Mesenchymal stem cell (in vitro differentiated cells and primary cell): ENCODE data around the gene TAF10.

Experiments used
- DNase-seq: peaks from one replicate; pipeline ENCODE4 v3.0.0-alpha.2; 2013
- H2AFZ ChIP-seq: one replicate; pipeline ENCODE4 v1.6.1; 2013; ENCODE audit warnings: low read depth, mild to moderate bottlenecking, control low read depth, inconsistent platforms, low read length, moderate library complexity
- H2AK5ac ChIP-seq: 2 replicates; pipeline ENCODE4 v1.6.1; 2013; ENCODE audit warnings: low read length, moderate library complexity, mild to moderate bottlenecking, inconsistent platforms; ENCODE audit not compliant: severe bottlenecking
- H2BK120ac ChIP-seq: one replicate; pipeline ENCODE4 v1.6.1; 2013; ENCODE audit warnings: low read depth, mild to moderate bottlenecking, inconsistent platforms, low read length, moderate library complexity
- H2BK12ac ChIP-seq, 2 experiments: one replicate each; pipeline ENCODE4 v1.6.1; 2013; ENCODE audit warnings: inconsistent platforms in 2 of 2, low read length in 2 of 2, mild to moderate bottlenecking in 2 of 2, moderate library complexity in 2 of 2, control low read depth in 1 of 2
- H2BK15ac ChIP-seq: one replicate; pipeline ENCODE4 v1.6.1; 2013; ENCODE audit warnings: mild to moderate bottlenecking, low read depth, inconsistent platforms; ENCODE audit not compliant: poor library complexity, severe bottlenecking
- H2BK5ac ChIP-seq: 2 replicates; pipeline ENCODE4 v1.6.1; 2013; ENCODE audit warnings: low read depth, mild to moderate bottlenecking, low read length, control low read depth, inconsistent platforms; ENCODE audit not compliant: poor library complexity, severe bottlenecking
- H3K14ac ChIP-seq, 2 experiments: one replicate each; pipeline ENCODE4 v1.6.1; 2013; ENCODE audit warnings: inconsistent platforms in 2 of 2, low read length in 2 of 2, control low read depth in 1 of 2, mild to moderate bottlenecking in 1 of 2, moderate library complexity in 1 of 2
- H3K18ac ChIP-seq, 2 experiments: one replicate each; pipeline ENCODE4 v1.6.1; 2013; ENCODE audit warnings: inconsistent platforms in 2 of 2, low read length in 2 of 2, control low read depth in 1 of 2, low read depth in 1 of 2, mild to moderate bottlenecking in 1 of 2
- H3K23ac ChIP-seq, 2 experiments: one replicate each; pipeline ENCODE4 v1.6.1; 2013; ENCODE audit warnings: inconsistent platforms in 2 of 2, low read length in 2 of 2, mild to moderate bottlenecking in 2 of 2, moderate library complexity in 2 of 2, control low read depth in 1 of 2
- H3K27ac ChIP-seq: 2 replicates; pipeline ENCODE4 v1.5.1; 2013; ENCODE audit warnings: mild to moderate bottlenecking, moderate library complexity, low read length, control low read depth, inconsistent platforms; ENCODE audit not compliant: poor library complexity, severe bottlenecking
- H3K27me3 ChIP-seq, 2 experiments: 2 replicates each; pipeline versions ENCODE4 v1.6.1 to v1.7.0; 2013; ENCODE audit warnings: low read length in 2 of 2, mild to moderate bottlenecking in 2 of 2, moderate library complexity in 2 of 2, control low read depth in 1 of 2, inconsistent platforms in 1 of 2; ENCODE audit not compliant: control insufficient read depth in 1 of 2, insufficient read depth in 1 of 2
- H3K36me3 ChIP-seq, 2 experiments: 2 replicates each; pipeline versions ENCODE4 v1.6.1 to v1.7.0; 2013; ENCODE audit warnings: low read length in 2 of 2, control low read depth in 1 of 2, inconsistent platforms in 1 of 2, low read depth in 1 of 2, mild to moderate bottlenecking in 1 of 2; ENCODE audit not compliant: insufficient read depth in 2 of 2, control insufficient read depth in 1 of 2
- H3K4ac ChIP-seq, 2 experiments: one replicate each; pipeline ENCODE4 v1.6.1; 2013; ENCODE audit warnings: inconsistent platforms in 2 of 2, low read length in 2 of 2, mild to moderate bottlenecking in 2 of 2, moderate library complexity in 2 of 2, control low read depth in 1 of 2, low read depth in 1 of 2
- H3K4me1 ChIP-seq: 2 replicates; pipeline ENCODE4 v1.6.1; 2013; ENCODE audit warnings: low read depth, low read length, control low read depth; ENCODE audit not compliant: control insufficient read depth, insufficient read depth
- H3K4me2 ChIP-seq: 2 replicates; pipeline ENCODE4 v1.6.1; 2013; ENCODE audit warnings: low read length, mild to moderate bottlenecking, inconsistent platforms; ENCODE audit not compliant: poor library complexity, severe bottlenecking
- H3K4me3 ChIP-seq, 2 experiments: 2 replicates each; pipeline versions ENCODE4 v1.5.1 to v1.7.0; 2013; ENCODE audit warnings: low read length in 2 of 2, mild to moderate bottlenecking in 2 of 2, control low read depth in 1 of 2, low read depth in 1 of 2; ENCODE audit not compliant: insufficient read depth in 1 of 2
- H3K79me1 ChIP-seq: replicated peaks from 2 replicates; pipeline ENCODE4 v1.6.1; 2013; ENCODE audit warnings: mild to moderate bottlenecking, control low read depth, low read length, inconsistent platforms; ENCODE audit not compliant: poor library complexity, severe bottlenecking
- H3K9ac ChIP-seq: 2 replicates; pipeline ENCODE4 v1.7.0; 2013; ENCODE audit warnings: mild to moderate bottlenecking, low read length, moderate library complexity
- H3K9me3 ChIP-seq: 2 replicates; pipeline ENCODE4 v1.7.0; 2013; ENCODE audit warnings: mild to moderate bottlenecking, low read length; ENCODE audit not compliant: control insufficient read depth
- H4K8ac ChIP-seq: one replicate; pipeline ENCODE4 v1.6.1; 2013; ENCODE audit warnings: inconsistent platforms, mild to moderate bottlenecking, low read length, moderate library complexity
- H4K91ac ChIP-seq: one replicate; pipeline ENCODE4 v1.6.1; 2013; ENCODE audit warnings: mild to moderate bottlenecking, low read length, inconsistent platforms
- WGBS: methylation state at CpG from one replicate; pipeline ENCODE4 v1.1.7; 2013; ENCODE audit warnings: mixed read lengths; 5-methylcytosine and 5-hydroxymethylcytosine counted together

TAF10 gene

DNA sequence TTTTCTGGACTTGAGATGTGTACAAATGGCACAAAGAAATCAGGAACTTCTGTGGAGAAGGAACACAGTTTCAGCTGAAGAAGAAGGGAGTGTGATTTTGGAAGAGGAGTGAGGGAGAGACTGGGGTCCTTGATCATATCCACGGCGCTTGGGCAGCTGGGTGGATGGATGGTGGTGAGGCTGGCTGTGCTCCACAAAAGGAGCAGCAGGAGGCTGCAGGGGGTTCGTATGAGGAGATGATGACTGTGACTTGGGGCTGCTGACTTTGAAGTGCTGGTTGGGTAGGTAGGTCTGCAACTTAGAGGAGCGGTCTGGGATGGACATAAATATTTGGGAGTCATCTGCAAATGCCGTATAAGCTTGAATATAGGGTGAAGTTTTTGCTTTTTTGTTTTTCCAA is 44.9 kb upstream of the TAF10 start:
- no peak for DNase-seq
- H3K14ac ChIP-seq: no peak overlapping the region
- no peak overlapping the region for H3K4ac ChIP-seq

DNA sequence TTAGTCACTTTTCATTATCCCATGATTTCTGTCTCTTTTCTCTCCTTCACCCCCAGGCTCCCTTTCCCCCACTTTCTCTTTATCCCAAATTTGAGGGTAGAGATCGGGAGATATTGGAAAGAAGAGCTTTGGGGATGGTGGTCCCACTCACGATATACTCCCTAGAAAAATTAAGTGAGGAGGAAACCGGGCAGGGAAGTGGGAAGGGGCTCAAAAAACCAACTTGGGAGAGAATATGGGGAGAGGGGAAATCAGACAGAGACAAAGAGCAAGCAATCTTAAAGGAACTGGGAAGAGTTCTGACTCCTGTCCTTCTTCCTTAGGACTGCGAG is 44.5 kb upstream of the TAF10 start:
- Histone ChIP-seq H3K79me1 (no peaks in the 10 kb centered on the region), H3K27me3 (peaks cover 45 to 50% of the 10 kb centered on the region in 2 experiments), H3K36me3 (no peaks in the 10 kb centered on the region), H2AFZ (no peak overlapping the region), H3K27ac (no peak overlapping the region), H3K14ac (no peak overlapping the region), H3K9ac (no peak overlapping the region), H3K9me3 (no peaks in the 10 kb centered on the region), H2AK5ac (no peak overlapping the region), H3K4ac (no peak overlapping the region), H3K23ac (no peak overlapping the region), H2BK5ac (no peak overlapping the region), H4K8ac (no peak overlapping the region), H2BK12ac (peak overlapping the region in 1 of 2 experiments; percentile 89), H3K4me3 (no peak overlapping the region), H3K18ac (peak overlapping the region; percentile 17 to 95), H4K91ac (no peak overlapping the region), H2BK120ac (no peak overlapping the region), H3K4me1 (peaks cover 7% of the 10 kb centered on the region), H3K4me2 (no peak overlapping the region), H2BK15ac (no peak overlapping the region)
- WGBS: 55% methylated on average over 4 of the region's 4 CpGs
- DNase-seq: no peak

More for the DNA sequence above, 44.9 kb upstream of the TAF10 start:
- Histone ChIP-seq H3K4me2 (no peak overlapping the region), H3K9me3 (no peaks in the 10 kb centered on the region), H2BK5ac (no peak overlapping the region), H2BK15ac (no peak overlapping the region), H3K9ac (no peak overlapping the region), H2BK120ac (no peak overlapping the region), H3K27ac (no peak overlapping the region), H3K23ac (no peak overlapping the region), H3K79me1 (no peaks in the 10 kb centered on the region), H3K36me3 (no peaks in the 10 kb centered on the region), H4K91ac (peak overlapping the region; percentile 71), H3K18ac (no peak overlapping the region), H2AK5ac (no peak overlapping the region), H4K8ac (no peak overlapping the region), H3K4me1 (peaks cover 7% of the 10 kb centered on the region), H2AFZ (no peak overlapping the region), H3K27me3 (peaks cover 42 to 46% of the 10 kb centered on the region in 2 experiments), H3K4me3 (no peak overlapping the region), H2BK12ac (peak overlapping the region in 1 of 2 experiments; percentile 15)
- 38% methylated on average over 4 of the region's 5 CpGs for WGBS

DNA sequence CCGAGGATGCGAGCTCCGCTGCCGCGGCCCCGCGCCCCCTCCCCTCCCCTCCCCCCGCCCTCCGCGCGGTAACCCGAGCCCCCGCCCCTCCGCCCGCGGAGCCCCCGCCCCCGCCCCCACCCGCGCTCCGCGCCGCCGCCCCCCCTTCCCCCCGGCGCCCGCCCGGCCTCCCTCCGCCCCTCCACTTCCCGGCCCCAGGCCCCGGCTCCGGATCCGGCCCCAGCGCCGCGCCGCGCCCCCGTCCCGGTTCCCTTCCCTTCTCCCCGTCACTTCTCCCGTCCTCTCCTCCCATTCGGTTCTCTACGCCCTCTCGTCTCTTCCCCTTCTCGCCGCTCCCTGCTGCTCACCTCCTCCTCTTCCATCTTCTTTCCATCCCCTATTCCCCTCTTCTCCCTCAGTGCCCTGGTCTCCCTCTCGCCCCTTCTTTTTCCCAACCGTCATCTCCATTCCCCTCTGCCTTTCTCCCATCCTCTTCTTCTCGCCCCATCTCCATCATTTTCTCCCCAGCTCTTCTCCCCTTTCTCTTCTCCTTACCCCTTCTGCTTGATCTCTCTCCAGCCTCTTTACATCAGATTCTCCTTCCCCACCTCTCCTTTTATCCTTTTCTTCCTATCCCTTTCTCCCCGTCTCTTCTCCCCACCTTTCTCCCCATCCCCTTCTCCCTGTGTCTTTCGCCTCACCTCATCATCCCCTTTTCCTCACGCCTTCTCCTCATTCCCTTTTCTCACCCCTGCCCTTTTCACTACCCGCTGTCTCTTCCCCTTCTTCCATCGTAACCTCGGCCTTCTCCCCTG is 44.0 kb upstream of the TAF10 start, which contains the start of gene DCHS1:
DCHS1 (minus strand) TSS at position 20 of the 794 bp plus-strand sequence. CDS start 14,196 bp downstream, outside the sequence.
- Histone ChIP-seq H2AFZ (peak within 1 kb of the TSS; percentile 74), H2BK15ac (peak within 1 kb of the TSS; percentile 60), H4K8ac (peak within 1 kb of the TSS; percentile 78), H3K4me1 (peaks cover 7% of the 10 kb centered on the region), H3K4me2 (peak within 1 kb of the TSS; percentile 63), H3K14ac (peak within 1 kb of the TSS in 1 of 2 experiments; percentile 96), H2BK5ac (no peak within 1 kb of the TSS), H2BK12ac (peak within 1 kb of the TSS; percentile 49 to 89), H3K4me3 (peak within 1 kb of the TSS; percentile 64 to 66), H2BK120ac (peak within 1 kb of the TSS; percentile 87), H3K4ac (peak within 1 kb of the TSS; percentile 81 to 99), H3K27ac (no peak within 1 kb of the TSS), H3K36me3 (no peaks in the 10 kb centered on the region), H3K18ac (peak within 1 kb of the TSS; percentile 77 to 95), H3K79me1 (no peaks in the 10 kb centered on the region), H3K9ac (peak within 1 kb of the TSS; percentile 28), H2AK5ac (no peak within 1 kb of the TSS), H3K27me3 (peaks cover 49 to 56% of the 10 kb centered on the region in 2 experiments), H3K23ac (peak within 1 kb of the TSS in 1 of 2 experiments; percentile 83), H3K9me3 (no peaks in the 10 kb centered on the region), H4K91ac (peak within 1 kb of the TSS; percentile 93)
- WGBS: 5% methylated on average over 28 of the region's 56 CpGs
- DNase-seq: peak; percentile 26

DNA sequence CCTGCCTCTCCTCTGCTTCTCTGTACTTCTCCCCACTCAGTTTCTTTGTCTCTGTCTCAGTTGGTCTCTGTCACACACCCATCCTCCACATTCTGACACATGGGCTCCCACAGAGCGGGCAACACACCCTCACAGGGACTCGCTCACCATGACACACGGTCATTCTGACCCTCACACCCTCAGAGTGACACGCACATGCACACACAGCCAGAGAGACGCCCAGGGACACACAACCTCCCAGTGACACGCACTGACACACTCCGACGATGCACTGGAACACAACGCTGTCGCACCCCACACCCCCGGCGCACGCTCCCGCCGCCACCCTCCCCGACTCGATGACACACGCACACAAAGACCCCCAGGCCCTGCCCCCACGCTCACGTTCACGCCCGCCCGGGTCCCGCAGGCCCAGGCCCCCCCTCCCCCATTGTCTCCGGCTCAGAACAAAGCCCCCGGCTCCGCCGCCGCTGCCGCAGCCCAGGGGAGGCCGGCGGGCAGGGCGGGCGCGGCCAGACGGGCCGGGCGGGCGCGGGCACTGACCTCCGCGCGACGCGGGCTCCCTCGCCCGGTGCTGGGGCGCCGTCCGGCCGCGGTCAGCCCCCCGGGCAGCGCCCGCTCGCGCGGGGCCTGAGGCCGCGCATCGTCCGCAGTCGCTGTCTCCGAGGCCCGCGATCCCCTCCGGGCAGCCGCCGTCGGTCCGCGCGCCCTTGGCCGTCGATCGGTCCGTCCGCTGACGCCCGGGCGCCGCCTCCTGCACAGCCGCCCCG is 43.2 kb upstream of the TAF10 start:
- H4K8ac ChIP-seq: peak overlapping the region; percentile 78
- H3K18ac ChIP-seq: peak overlapping the region; percentile 77 to 79
- H3K79me1 ChIP-seq: no peaks in the 10 kb centered on the region
- WGBS: 1% methylated on average over 18 of the region's 84 CpGs
- H3K4me3 ChIP-seq: peak overlapping the region; percentile 60 to 64
- H2AFZ ChIP-seq: no peak overlapping the region
- peak overlapping the region; percentile 87 for H2BK120ac ChIP-seq
- H2BK5ac ChIP-seq: no peak overlapping the region
- peak overlapping the region; percentile 49 to 81 for H2BK12ac ChIP-seq
- H2AK5ac ChIP-seq: no peak overlapping the region
- peak overlapping the region; percentile 63 for H3K4me2 ChIP-seq
- peak overlapping the region; percentile 93 for H4K91ac ChIP-seq
- peak overlapping the region; percentile 81 to 99 for H3K4ac ChIP-seq
- DNase-seq: peak; percentile 52
- H3K27ac ChIP-seq: no peak overlapping the region
- peak overlapping the region; percentile 60 for H2BK15ac ChIP-seq
- H3K14ac ChIP-seq: peak overlapping the region in 1 of 2 experiments; percentile 87
- peak overlapping the region in 1 of 2 experiments; percentile 83 for H3K23ac ChIP-seq
- peak overlapping the region; percentile 28 for H3K9ac ChIP-seq
- no peaks in the 10 kb centered on the region for H3K9me3 ChIP-seq
- H3K36me3 ChIP-seq: no peaks in the 10 kb centered on the region
- peaks cover 7% of the 10 kb centered on the region for H3K4me1 ChIP-seq
- H3K27me3 ChIP-seq: peaks cover 56 to 64% of the 10 kb centered on the region in 2 experiments
